Measurements from ENCODE around the gene ARAP3. TPM values are rescaled to one million over a fixed set of nuclear protein-coding genes. Genes with fewer than 3 reads are reported as not detected.

ARAP3 gene
- total RNA-seq, 1 experiment from 2014 or later = 5.5 TPM

DNA sequence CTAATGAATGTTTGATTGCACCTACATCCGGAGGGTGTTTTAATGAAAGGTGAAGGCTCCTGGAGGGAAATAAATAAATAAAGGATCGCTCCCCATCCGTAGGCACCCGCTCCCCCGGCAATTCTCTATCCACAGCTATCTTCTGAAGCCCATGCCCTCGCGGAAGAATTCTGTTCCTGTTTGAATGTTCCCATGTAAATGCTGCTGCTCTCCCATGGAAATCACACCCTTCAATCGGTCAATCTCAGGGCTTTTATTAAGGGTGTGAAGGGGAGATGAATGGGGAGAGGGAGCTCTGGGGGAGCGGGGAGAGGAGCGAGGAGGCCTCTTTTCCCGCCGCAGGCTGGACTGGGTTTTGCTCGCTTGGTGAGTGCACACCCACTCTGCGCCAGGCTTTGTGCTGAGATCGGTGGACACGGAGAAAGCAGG lies 21.1 kb upstream of the ARAP3 start:
- no peak for DNase-seq (ENCODE audit: low read depth)

DNA sequence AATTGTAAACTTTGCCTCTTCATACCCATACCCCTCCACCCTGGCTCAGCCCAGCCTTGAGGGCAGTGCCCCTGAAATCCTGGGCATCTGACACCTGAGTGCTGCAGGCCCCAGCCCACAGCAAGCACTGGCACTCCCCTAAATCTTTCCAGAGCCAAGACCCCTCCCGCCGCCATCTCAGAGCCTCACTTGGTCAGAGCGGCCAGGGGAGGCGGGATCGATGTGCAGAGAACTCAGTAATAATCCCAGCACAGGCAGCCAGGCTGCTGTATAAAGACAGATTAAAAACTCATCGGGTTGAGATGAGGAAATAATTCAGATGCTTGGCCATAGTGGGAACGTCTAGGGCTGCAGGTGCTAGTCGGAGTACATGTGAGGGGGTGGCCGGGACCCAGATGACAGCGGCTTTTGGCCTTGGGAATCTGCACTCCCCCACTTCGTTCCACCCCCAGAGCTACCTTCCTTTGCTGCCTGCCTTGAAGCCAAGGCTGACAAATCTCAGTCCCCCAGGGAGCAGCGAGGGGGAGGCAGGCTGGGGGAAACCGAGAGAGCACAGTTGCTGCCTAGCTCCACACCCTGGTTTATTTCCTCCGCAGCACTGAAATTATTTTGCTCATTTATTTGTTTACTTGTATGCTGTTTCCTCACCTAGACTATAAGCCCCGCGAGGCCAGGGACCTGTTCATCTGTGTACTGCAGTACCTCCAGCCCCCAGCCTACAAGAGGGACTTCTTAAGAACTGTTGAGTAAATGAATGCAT lies 19.5 kb upstream of the ARAP3 start:
- DNase-seq (ENCODE audit: low read depth) = no peak

DNA sequence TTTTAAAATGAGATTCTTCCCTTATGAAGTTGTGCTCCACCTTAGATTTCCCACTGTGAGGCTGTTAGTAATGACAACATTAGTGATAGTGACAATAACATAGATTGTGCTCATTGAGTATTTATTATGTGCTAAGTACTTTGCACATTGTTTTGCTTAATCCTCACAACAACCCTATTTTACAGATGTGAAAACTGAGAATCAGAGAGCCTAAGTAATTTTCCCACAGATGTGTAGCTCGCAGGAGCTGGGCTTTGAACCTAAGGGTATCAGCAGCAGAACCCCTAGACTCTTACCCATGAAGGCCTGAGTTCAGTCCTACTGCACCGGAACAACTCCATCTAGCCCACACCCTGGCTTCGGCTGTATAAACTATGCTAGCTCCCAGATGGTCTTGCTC lies 15.6 kb upstream of the ARAP3 start:
- no peak for DNase-seq (ENCODE audit: low read depth)

DNA sequence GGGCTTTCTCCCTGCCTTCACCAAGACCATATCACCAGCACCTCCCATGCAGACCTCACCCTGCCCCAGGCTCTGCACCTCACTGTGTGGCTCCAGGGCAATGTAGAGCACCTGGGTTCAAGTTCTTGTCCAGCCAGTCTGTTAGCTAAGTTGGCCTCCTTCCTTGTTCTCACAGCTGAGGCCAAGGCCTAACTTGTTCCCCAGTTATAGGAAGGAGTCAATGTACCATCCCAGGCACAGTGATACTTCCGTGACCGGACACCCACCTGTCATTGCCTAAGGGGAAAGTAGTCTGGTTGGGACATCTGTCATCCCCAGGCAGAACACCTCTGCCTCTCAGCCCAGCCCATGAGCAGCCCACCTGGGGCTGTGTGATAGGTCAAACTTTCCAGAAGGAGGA lies 14.4 kb upstream of the ARAP3 start:
- no peak for DNase-seq (ENCODE audit: low read depth)

DNA sequence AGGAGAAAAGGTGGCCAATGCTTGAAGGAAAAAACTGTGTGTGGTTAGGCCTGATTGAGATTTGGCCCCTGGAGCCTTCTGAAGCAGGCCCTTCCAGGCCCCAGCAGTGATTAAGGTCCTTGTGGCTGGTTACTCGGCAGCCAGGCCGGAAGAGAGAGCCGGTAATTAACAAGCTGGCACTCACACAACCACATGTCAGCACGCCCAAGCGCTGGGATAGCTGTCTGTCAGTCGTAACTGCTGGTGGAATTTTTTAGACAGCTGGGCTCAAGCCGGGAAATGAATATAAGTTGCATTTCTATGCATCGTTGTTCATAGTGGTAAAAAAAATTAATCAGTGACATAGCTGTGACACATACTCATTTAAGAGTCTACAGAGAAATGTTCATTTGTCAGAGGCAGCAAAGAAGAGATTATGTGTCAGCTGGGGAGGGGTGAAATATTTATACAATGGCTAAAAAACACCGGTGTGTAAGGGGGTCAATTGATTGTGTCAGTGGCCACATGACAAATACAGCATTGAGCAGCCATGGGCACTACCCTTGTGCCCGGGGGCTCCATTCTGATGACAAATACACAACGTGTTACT lies 13.7 kb upstream of the ARAP3 start:
- DNase-seq (ENCODE audit: low read depth) = peak; percentile 74

DNA sequence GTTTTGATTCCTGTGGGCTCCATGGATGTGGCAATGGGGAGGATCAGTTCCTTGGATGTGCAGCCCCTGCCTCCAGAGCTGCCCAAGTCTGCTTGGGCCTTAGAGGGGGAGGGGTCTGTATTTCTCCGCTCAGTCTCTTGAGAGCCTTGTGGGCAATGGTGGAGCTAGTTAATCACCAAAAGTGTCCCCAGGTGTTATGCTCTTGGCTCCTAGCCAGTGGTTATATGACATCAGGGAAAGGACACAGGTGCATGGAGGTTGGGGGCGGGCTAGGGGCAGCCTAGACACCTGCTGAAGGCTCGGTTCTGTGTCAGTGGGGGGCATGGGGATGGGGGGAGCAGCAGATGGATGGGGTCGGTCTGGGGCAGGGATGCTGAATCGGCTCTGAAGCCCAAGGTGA lies 12.4 kb upstream of the ARAP3 start:
- no peak for DNase-seq (ENCODE audit: low read depth)

DNA sequence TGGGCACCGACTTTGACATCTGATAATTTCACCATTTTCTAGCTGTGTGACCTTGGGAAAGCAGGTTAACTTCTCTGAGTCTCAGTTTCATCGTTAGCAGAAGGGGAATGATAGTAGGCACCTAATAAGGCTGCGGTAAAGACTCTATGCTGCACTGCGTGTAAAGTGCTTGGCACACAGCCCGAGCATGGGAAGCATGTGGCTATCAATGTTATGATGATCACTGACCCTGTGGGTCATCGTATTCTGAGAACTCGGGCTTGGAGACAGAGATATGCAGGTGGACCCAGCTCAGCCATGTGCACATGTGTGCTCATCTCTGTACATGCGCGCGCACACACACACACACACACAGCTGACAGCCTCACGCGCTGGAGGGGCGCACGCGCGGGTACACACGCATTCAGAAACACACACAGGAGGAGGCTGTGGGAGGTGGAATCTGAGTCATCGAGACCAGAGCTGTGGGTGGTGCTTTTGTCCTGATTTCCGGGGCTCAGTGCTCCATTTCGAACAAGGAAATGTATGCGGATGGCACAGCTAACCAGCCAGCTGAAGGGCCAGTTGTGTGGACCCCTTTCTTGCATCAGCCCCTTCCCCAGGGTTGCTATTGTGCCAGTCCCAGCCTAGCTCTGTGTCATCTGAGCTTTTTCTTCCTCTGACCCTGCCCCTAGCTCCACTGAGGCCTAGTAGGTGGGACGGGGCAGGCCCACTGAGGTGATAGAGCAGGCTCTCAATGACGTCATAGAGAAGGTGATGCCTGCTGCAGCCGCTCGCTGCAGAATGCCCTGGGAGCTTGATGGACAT lies 11.1 kb upstream of the ARAP3 start:
- peak; percentile 60 for DNase-seq (ENCODE audit: low read depth)

DNA sequence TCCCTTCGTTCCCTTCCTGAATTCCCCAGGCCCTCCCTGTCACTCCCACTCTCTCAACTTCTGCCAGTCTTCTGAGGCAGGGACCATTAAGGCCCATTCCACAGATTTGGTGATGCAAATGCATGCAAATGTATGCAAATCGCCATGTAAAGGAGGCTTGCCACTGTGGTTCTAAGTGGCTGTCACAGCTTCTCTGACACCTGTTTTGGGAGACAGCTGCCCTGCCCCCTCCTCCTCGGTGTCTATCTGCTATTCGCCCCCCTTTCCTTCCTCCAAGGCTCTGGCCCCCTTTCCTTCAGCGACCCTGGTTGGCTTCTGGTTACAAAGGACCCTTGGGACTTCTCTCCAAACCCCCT lies 10.5 kb upstream of the ARAP3 start:
- DNase-seq (ENCODE audit: low read depth) = no peak

DNA sequence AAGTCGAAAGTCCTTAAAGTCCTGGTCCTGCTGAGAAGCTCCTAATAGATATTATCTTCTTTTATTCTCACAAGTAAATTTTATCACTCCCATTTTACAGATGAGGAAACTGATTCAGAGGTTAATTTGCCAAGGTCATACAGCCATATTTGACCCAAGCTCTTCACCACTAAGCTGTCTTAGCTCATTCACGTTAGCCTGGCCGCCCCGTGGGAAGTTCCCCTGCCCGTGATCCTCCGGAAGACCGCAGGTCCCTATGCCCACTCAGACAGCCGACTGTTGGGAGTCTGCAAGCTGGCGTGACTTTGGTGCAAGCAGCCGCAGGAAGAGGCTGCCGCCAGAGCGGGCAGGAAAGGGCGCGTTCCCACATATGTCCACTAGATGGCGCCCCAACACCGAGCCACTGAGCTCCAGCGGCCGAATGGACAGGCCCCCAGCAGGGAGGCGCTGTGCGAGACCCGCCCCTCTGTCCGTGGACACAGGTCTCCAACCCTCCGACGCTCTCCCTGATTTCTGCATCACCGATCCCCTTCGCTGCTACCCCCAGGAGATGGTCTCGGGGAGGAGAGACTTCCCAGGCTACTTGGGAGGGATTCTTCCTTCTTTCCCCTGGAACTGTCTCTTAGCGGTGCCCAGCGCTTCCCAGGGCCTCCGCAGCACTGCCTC lies 10.0 kb upstream of the ARAP3 start:
- peak; percentile 68 for DNase-seq (ENCODE audit: low read depth)

DNA sequence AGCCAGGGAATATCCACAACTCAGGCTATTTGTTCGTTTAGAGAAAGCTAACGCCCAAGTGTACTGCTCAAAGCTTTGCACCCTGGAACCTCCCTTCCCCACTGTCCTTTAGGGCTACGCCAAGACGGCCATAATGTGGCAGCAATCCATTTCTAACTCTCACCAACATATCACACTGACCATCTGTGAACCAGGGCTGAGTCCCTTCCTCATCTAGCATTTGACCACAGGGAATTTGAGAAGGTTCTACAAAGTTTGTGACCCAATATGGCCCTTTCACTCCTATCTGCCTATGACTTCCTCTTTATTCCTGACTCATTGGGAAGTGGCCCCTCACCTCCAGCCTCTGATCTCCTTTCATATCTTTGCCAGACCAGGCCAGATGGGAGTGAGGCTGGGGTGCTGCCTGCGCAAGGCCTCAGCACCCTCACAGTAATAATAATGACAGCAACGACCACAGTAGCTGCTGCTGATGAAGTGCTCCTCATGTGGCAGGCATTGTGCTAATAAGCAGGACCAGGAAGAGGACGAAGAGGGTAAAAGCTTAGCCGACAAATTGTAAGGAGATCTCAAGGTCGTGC lies 9.3 kb upstream of the ARAP3 start:
- DNase-seq (ENCODE audit: low read depth) = no peak

DNA sequence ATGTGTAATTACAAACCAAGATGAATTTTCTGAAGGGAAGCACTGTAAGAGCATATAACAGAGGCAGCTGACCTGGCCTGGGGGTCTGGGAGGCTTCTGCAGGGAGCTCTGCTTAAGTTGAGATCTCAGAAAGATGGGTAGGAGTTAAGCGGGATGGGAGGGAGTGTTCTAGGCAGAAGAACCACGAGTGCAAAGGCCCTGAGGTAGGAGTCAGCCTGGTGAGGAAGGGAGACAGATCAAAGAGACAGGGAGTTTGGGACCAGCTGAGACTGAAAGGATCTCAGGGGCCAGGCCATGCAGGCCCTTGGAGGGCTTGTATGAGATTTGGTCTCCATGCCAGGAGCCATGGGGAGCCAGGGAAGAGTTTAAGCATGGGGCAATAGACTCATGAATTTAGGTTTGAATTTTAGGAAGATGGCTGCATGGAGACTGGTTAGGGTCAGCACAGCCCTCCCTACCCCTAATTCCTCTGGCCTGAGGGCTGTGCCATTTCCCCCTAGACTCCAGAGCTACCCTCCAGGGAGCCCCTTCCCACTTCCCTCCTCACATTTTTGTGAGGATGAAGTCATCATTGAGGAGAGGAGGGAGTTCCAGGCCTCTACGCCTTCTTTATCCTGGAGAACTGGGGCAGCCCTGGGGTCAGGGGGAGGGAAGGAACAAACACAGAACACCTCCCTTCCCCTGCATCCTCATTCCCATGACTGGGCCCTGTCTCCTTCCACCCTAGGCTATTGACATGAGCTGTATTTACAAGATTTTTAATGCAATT lies 4.8 kb upstream of the ARAP3 start:
- DNase-seq (ENCODE audit: low read depth) = no peak

DNA sequence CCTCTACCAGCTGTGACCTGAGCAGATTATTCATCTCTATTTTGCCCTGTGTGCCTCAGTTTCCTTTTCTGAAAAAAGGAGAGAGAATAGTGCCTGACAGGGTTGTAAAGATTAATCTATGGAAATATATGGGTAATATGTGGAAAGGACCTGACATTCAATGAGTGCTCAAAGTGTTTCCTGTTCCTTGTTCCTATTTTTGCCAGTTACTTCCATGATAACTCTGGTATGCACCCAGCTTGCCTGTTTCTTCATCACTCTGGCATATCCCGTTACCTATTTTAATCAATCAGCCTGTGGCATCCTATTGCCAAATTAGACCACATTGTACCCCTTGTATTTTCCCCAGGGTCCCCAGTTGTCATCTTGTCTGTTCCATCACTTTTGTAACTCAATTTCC lies 3.6 kb upstream of the ARAP3 start:
- DNase-seq (ENCODE audit: low read depth) = no peak

DNA sequence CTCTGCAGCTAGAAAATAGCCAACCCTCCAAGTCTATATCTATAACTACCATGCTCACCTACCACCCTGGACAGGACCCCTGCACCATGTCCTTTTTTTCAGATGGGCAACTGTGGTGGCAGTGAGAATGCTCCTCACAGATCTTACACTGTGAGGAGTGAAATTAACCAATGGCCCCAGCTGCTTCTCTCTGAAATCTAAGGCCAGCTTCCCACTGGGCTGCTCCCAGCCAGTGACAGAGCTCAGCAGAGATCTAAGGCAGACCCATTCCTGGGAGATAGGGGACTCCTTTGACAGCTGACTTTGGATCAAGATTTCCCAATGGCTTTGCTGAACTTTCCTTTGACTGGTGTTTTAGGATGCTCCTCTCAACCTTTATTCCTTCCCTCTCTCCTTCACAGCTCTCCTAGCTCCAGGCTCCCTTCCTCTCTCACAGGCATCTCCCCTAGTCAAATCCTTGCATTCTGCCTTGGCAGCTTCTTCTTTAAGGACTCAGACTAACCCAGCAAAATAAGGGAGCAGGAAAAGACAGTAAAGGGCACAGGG lies 1.6 kb upstream of the ARAP3 start:
- no peak for DNase-seq (ENCODE audit: low read depth)

DNA sequence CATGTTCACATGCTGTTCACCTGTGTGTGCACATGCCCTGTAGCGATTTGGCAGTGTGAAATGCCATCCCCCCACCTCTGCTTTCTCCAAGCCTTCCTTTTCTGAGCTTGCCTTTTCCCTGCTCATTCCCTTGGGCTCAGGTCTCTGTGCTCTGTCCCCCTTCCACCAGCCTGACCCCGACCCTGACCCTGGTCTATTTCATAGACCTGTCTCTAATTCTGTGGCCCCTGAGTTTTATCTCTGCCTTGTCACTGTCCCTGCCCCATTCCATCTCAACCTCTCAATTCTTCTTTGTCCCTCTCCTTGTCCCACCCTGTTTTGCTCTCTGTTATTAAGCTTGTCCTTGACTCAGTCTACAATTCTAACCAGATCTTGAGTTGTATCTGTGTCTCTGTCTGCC lies 735 bp downstream of the ARAP3 start:
- no peak for DNase-seq (ENCODE audit: low read depth)

DNA sequence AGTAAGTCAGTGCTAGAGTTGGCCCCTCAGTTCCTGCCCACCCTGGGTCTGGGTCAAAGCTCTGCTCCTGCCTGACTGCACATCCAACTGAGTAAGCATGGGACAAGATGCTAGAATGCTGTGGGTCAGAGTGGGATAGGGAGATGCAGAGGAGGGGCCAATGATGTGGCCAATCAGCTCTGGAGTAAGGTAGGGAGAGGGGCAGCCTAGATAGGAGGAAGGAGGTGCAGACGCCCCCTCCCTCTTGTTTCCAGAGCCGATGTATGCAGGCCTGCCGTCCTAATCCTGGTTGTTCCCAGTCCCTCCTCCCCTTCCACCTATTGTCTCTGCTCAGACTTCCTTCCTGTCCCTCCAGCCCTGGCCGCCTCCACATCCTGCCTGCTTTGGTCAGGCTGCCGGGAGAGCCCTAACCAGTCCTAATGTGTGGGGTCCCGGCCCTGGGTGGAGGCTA lies 1.3 kb downstream of the ARAP3 start:
- DNase-seq (ENCODE audit: low read depth) = peak; percentile 32

DNA sequence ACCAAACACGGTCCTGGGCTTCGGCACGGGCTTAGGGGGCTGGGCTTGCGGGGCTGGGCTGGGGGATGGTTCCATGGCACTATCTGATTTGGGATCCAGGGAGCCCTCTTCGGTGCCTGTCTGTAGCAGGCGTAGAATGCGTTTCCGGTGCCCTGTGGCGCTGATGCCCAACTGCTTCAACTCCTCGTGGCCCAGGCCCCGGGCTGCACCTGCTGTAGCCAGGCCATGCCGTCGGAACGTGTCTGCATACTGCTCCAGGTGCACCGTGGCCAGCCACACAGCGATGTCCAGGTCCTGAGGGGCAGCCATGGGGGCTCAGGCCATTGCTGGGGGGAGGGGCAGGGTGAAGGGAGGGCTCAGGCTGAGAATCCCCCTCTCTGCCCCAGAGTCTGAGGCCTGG lies 1.9 kb downstream of the ARAP3 start:
- DNase-seq (ENCODE audit: low read depth) = no peak

DNA sequence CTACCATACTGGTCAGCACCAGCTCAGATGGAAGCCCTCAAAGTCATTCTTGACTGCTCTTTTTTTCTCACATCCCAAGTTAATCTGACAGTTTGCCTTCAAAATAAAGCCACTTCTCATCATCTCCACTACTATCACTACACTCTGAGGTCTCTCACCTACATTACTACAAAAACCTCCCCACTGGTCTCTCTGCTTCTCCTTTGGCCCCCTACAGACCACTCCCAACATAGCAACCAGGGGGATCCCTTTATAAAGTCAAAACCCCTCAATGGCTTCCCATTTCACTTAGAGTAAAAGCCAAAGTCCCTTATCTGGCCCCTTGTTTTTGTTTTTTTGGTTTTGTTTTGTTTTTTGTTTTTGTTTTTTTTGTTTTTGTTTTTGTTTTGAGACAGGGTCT lies 4.6 kb downstream of the ARAP3 start:
- no peak for DNase-seq (ENCODE audit: low read depth)

DNA sequence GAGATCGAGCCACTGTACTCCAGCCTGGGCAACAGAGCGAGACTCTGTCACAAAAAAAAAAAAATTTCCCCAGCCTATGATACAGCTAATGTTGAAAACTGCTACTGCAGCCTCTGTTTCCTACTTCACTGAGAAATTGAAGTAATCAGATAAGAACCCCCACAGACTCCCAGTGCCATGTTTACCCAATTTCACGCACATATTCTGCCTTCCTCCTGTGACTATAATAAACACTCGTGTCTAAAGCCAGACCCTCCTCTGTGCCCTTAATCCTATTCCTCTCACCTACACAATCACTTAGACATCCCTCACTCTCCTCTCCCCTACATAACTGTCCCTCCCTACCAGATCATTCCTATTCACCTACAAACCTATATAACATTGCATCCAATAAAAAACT lies 6.4 kb downstream of the ARAP3 start:
- DNase-seq (ENCODE audit: low read depth) = no peak

DNA sequence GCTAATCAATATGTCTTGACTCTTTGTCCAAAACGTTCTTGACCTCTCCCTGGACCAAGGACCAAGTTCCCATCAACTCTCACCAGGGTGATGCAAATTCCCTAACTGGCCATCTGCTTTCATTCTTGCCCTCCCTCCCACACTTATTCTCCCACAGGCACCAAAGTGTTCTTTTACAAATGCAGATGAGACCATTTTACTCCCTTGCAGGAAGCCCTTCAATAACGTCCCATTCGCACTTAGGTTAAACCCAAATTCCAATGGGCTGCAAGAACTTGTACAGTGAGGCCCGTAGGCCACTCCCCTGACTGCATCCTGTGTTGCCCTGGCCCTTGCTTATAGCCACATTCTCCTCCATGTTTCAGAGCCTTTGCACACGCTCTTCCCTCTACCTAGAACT lies 7.3 kb downstream of the ARAP3 start:
- no peak for DNase-seq (ENCODE audit: low read depth)

DNA sequence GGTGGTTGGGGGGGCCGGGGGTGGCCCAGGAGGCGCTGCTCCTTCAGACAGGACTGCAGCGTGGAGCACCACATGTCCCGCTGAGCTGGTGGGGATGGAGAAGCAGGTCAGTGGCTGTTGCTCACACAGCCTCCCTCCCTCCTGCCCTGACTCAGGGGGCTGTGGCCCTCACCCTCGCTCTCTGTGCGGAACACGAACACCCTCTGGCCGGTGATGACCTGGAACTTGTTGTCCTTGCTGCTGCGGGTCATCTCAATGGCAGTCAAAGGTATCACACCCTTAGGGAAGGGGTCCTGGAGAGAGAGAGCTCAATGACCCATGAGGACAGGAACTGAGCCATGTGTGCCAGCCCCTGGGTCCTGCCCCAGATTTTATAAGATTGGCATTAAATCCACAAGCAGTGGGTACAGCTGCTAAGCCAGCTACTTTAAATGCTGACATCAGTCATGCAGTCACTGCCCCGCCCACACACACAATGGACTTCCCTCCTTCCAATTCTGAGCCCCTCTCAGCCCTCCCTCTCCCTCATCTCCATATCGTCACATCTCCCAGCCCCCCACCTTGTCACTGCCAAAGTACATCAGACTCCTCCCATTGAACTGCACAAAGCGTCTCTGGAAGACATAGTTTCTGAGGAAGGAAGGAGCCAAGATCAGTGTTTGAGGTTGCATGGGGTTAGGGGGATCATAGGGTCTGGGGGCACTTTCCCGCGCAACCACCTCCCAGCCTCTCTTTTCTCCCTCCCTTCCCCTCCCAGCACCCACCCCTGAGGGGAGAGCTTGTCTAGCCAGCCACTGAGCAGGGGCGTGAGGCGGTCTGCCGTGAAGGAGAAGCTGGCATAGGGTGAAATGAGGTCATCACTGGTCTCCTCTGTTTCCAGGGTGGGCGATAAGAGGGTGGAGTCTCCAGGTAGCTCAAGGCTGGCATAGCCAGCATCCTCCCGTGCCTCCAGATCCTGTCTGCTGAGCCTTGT lies 8.9 kb downstream of the ARAP3 start:
- no peak for DNase-seq (ENCODE audit: low read depth)

Data from M059J (cell line).